HUDEP-2 (cell line): ENCODE data around the gene MAEA.

Experiments
- DNase-seq, 76 experiments: peaks; one replicate each; lab custom pipeline; 2025; ENCODE audit not compliant: unreplicated experiment in 76 of 76; lab: John Stamatoyannopoulos, UW

Gene MAEA

GRCh38 chr4:1376391-1376840 is 86.7 kb downstream of the MAEA start:
- no peak for DNase-seq

GRCh38 chr4:1376841-1377605 is 87.3 kb downstream of the MAEA start:
- DNase-seq: no peak

DNA sequence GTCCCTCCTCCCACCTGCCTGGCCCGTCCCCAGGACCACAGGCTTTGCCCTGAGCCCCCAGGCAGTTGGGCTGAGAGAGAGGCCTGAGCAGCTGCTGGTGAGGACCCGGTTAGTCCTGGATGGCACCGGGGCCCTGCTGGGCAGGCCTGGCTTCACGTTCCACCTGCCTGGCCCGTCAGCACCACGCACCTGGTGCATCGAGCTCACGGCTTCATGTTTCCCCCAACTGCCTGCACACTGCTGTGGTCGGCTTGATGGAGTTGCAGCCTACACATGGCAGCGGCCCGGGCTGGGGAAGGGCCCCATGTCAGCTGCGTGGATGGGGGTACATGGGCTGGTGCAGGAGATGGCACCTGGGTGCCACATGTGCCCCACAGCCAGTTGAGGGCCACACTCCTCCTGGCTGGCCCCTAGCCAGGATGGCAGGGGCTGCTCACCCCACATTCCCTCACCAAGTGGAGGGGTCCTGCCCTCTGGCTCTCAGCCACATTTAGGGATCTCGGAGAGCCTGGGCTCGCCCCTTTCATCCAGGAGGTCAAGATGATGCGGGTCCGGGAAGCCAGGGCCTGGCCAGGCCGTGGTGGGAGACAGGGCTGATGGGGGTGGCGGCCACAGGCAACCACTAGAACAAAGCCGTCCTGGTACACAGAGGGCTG is 88.0 kb downstream of the MAEA start:
- no peak for DNase-seq

- DNase-seq: no peak
Measured at GRCh38 chr4:1378559-1379231, 89.0 kb downstream of the MAEA start.

DNA sequence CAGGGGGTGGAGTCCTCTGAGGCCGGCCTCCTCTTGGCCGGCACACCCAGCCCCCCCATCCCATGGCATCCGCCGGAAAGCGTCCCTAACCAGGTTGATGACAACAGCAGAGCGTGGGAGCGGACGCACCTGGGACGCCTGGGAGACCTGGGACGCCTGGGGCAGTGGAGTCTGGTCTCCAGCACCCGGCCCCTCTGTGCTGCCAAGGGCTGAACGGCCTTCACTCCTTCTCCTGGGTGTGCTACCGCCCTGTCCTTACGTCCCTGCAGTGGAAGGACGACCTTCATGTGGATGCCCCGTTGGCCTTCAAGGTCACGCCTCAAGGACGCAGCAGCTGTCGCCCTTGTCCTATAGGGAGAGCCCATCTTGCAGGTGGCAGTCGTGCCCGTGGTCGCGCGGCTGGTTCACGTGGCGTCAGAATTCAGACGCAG is 89.7 kb downstream of the MAEA start:
- DNase-seq: no peak

DNA sequence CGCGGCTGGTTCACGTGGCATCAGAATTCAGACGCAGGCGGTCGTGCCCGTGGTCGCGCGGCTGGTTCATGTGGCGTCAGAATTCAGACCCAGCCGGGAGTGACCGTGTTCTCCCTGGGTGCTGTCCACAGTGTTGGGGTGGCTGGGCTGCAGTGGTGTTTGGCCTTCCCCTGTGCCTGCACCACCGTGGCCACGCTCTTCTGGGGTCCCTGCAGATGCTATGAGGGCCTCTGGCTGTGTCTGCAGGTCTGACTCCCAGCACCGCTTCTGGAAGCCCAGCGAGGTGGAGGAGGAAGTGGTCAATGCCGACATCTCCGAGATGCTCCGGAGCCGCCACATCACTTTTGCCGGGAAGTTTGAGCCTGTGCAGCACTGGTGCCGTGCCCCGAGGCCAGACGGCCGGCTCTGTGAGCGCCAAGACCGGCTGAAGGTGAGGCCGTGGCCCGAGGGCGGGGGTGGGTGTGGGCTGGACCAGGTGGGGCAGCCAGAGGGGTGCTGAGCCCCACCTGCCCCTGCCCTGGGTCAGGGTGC is 90.2 kb downstream of the MAEA start:
- DNase-seq: no peak

GRCh38 chr4:1380368-1381151 is 90.9 kb downstream of the MAEA start:
- no peak for DNase-seq

GRCh38 chr4:1381181-1381621 is 91.5 kb downstream of the MAEA start:
- no peak for DNase-seq

GRCh38 chr4:1381944-1382541 is 92.4 kb downstream of the MAEA start:
- DNase-seq: no peak

DNA sequence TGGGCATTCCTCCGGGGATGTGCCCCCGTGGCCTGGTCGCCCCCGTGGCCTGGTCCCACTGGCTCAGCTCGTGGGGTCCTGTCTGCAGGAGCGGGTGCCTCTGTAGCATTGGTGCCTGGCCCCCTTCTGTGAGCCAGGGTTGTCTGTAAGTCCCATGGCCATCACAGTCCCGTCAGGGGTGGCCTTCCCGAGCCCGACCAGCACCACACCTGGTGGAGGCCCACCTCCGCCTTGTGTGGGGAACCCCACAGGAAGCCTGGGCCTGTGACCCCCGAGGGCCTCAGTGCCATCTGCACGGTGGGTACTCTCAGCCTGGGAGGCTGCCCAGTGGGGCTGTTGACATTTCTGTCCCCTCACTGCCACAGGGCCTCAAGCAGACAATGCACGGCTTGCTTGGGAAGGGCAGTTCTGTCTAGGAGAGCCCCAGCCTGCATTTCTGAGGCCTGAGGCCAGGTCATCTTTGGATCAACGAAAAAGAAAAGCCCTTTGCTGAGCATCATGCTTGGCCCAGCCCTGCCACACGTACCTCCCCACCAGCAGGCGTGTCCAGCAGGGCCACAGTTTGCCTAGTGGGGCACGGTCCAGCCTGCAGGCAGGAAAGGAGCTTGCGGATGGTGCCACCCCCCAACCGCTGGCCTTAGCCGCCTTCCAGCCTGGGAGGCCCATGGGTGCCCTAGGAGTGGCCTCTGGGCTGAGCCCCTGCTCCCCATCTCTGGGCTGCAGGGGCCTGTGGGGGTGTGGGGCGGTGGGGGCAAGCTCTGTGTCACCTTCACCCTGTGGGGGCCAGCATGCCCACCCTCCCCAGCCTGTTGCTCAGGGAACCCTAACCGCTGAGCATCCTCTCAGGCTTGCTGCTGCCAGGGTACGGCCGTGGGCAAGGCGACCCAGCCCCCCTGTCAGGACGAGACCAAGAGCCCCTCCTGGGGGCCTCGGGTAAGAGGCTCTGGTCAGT is 93.4 kb downstream of the MAEA start:
- no peak for DNase-seq

DNA sequence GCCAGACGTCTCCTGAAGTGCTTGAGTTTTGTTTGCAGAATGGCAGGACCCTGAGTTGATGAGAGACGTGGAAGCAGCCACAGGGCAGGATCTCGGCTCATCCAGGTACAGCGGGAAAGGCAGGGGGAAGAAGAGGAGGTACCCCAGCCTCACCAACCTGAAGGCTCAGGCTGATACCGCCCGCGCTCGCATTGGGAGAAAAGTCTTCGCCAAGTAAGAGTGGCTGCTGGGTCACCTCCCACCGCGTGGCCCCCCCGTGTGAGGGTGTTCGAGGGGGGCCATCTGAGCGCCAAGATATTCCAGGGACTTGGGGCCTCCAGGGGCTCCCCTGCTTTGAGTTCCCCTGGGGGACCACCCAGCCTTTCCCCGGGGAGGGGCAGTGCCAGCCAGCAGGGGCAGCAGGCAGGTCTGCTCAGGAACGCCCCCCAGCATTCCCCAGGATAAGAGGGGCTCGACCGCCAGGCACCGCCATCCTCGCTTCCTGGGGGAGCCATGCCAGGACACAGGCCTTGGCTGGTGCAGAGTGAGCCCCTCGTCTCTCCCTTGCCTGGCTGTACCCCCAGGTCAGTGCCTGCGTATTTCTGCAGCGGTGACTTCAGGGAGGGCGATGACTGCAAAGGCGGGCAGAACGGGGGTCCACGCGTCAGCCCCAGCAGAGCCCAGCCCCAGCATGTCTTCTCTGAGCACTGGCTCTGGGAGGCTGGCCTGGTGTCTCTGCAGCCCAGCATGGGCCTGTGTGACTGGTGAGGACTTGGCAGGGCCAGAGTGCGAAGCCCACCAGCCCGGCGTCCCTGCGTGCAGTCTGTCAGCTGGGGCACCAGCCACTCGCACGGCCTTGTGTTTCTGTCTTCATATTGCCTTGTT is 94.3 kb downstream of the MAEA start:
- no peak for DNase-seq

DNA sequence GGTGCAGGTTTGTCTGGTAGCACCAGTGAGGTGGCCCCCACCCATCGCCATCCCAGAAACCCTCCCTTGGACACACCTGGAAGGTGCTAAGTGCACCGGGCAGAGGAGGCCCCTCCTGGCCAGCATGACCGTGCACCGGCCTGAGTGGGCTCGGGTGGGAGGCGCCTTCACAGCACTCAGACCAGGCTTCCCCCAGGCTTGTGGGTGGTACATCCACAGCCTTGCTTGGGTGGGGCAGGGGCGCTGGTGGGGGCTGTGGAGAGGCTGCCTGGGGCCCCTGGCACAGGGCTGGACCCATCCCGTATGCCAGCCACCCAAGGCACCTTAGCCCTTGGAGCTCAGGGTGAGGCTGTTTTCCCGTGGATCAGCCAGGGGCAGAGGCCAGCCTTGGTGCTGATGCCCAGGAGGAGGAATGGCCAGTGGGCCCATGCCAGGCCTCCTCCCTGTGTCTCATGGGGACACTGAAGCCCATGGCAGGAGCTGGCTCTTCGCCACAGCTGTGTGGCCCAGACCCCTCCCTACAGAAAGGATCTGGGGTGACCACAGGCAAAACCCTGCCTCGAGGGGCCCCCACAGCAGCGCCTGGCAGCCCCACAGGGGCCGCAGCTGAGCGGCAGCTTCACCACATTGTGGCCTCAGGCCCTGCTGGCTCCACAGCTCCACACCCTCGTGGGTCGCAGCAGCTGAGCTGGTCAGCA is 95.1 kb downstream of the MAEA start:
- no peak for DNase-seq

GRCh38 chr4:1385373-1386340 is 96.0 kb downstream of the MAEA start:
- no peak for DNase-seq
